ENCODE measurements around the gene HBZ.

HBZ gene

GRCh38 chr16:185691-186090, 33.2 kb downstream of the HBZ start:
- H3K4me3 ChIP-seq, result no peak overlapping the region
- H3K4me1 ChIP-seq, result peaks cover 7 to 11% (median 8%) of the 10 kb centered on the region in 4 donors
- DNase-seq, result no peak
- intact Hi-C loops (cut with DNase I; ENCODE audit: low total_unique reads), result no loop called here
- peaks cover 32 to 45% (median 33%) of the 10 kb centered on the region in 3 donors for H3K36me3 ChIP-seq
- H3K27ac ChIP-seq, result no peak overlapping the region
- no peaks in the 10 kb centered on the region for H3K9me3 ChIP-seq
- TF ChIP-seq CTCF (IDR thresholded peaks at IDR 0.05), result no peak
- peaks cover 0 to 6% of the 10 kb centered on the region in 2 donors for H3K27me3 ChIP-seq

GRCh38 chr16:187330-187729, 34.9 kb downstream of the HBZ start:
- no peaks in the 10 kb centered on the region for H3K4me1 ChIP-seq
- peaks cover 48 to 62% (median 50%) of the 10 kb centered on the region in 3 donors for H3K36me3 ChIP-seq
- intact Hi-C loops (cut with DNase I; ENCODE audit: low total_unique reads), result no loop called here
- H3K27me3 ChIP-seq, result no peaks in the 10 kb centered on the region
- H3K4me3 ChIP-seq, result no peak overlapping the region
- TF ChIP-seq CTCF (IDR thresholded peaks at IDR 0.05), result no peak
- H3K27ac ChIP-seq, result no peak overlapping the region
- no peak for DNase-seq
- no peaks in the 10 kb centered on the region for H3K9me3 ChIP-seq

GRCh38 chr16:188674-189073, 36.2 kb downstream of the HBZ start:
- intact Hi-C loops (cut with DNase I; ENCODE audit: low total_unique reads), result no loop called here
- H3K9me3 ChIP-seq, result no peaks in the 10 kb centered on the region
- peaks cover 62 to 75% (median 63%) of the 10 kb centered on the region in 3 donors for H3K36me3 ChIP-seq
- DNase-seq, result no peak
- no peak overlapping the region for H3K27ac ChIP-seq
- no peak overlapping the region for H3K4me3 ChIP-seq
- no peaks in the 10 kb centered on the region for H3K4me1 ChIP-seq
- H3K27me3 ChIP-seq, result no peaks in the 10 kb centered on the region
- no peak for TF ChIP-seq CTCF (IDR thresholded peaks at IDR 0.05)

- no peak for TF ChIP-seq CTCF (IDR thresholded peaks at IDR 0.05)
- no peak for DNase-seq
- intact Hi-C loops (cut with DNase I; ENCODE audit: low total_unique reads), result no loop called here
- no peaks in the 10 kb centered on the region for H3K9me3 ChIP-seq
- H3K4me1 ChIP-seq, result no peaks in the 10 kb centered on the region
- H3K27ac ChIP-seq, result no peak overlapping the region
- H3K36me3 ChIP-seq, result peaks cover 70 to 85% (median 72%) of the 10 kb centered on the region in 3 donors
- H3K27me3 ChIP-seq, result no peaks in the 10 kb centered on the region
- no peak overlapping the region for H3K4me3 ChIP-seq
These were observed 37.3 kb downstream of the HBZ start for GRCh38 chr16:189604-190186.

- Histone ChIP-seq H3K4me3 (no peak overlapping the region), H3K27me3 (no peaks in the 10 kb centered on the region), H3K9me3 (no peaks in the 10 kb centered on the region), H3K27ac (no peak overlapping the region), H3K4me1 (no peaks in the 10 kb centered on the region), H3K36me3 (peaks cover 92 to 97% (median 93%) of the 10 kb centered on the region in 3 donors)
- no peak for TF ChIP-seq CTCF (IDR thresholded peaks at IDR 0.05)
- intact Hi-C loops (cut with DNase I; ENCODE audit: low total_unique reads), result no loop called here
- no peak for DNase-seq
These were observed 39.4 kb downstream of the HBZ start for GRCh38 chr16:191831-192230.

GRCh38 chr16:192686-193085, 40.2 kb downstream of the HBZ start:
- no peak overlapping the region for H3K27ac ChIP-seq
- TF ChIP-seq CTCF (IDR thresholded peaks at IDR 0.05), result no peak
- DNase-seq, result no peak
- H3K36me3 ChIP-seq, result peaks cover 94 to 99% (median 96%) of the 10 kb centered on the region in 3 donors
- no peaks in the 10 kb centered on the region for H3K4me1 ChIP-seq
- H3K9me3 ChIP-seq, result no peaks in the 10 kb centered on the region
- no peaks in the 10 kb centered on the region for H3K27me3 ChIP-seq
- H3K4me3 ChIP-seq, result no peak overlapping the region
- intact Hi-C loops (cut with DNase I; ENCODE audit: low total_unique reads), result no loop called here
